HepG2 (cell line): ENCODE data around the gene TNNT3. TPM values are rescaled to one million over a fixed set of nuclear protein-coding genes. Genes with fewer than 3 reads are reported as not detected.

Experiments used
- BORCS8-MEF2B ChIP-seq: sonication (generic); formaldehyde crosslinking; IDR thresholded peaks from 2 replicates; pipeline ENCODE4 v1.8.0; 2022; ENCODE audit warnings: mild to moderate bottlenecking, missing genetic modification reagents
- ESRRA ChIP-seq: sonication (generic); formaldehyde crosslinking; IDR thresholded peaks from 2 replicates; pipeline ENCODE4 v1.5.1; 2020; ENCODE audit warnings: mild to moderate bottlenecking, low read depth, missing genetic modification reagents
- HNRNPH1 ChIP-seq: fragments of 200-400 bp; formaldehyde crosslinking; optimal IDR thresholded peaks from 2 replicates; pipeline ENCODE3; 2017; ENCODE audit warnings: mild to moderate bottlenecking, low read depth, low read length
- JDP2 ChIP-seq: sonication (generic); formaldehyde crosslinking; IDR thresholded peaks from 2 replicates; pipeline ENCODE4 v1.8.1; 2022; ENCODE audit warnings: missing genetic modification reagents, borderline replicate concordance
- JUN ChIP-seq: sonication (generic); formaldehyde crosslinking; IDR thresholded peaks from 2 replicates; pipeline ENCODE4 v1.4.0; 2020; ENCODE audit warnings: mild to moderate bottlenecking, missing genetic modification reagents
- KAT8 ChIP-seq: IDR thresholded peaks from 2 replicates; pipeline ENCODE4 v1.6.1; 2016; ENCODE audit warnings: missing genetic modification reagents, missing compliant biosample characterization
- KLF9 ChIP-seq: IDR thresholded peaks from 2 replicates; pipeline ENCODE4 v1.6.1; 2016; ENCODE audit warnings: low read depth
- SMARCC2 ChIP-seq: fragments of 450-650 bp; IDR thresholded peaks from 2 replicates; pipeline ENCODE4 v1.6.1; 2017; ENCODE audit warnings: antibody characterized with exemption, mild to moderate bottlenecking
- ZFP41 ChIP-seq: sonication (generic); formaldehyde crosslinking; IDR thresholded peaks from 2 replicates; pipeline ENCODE4 v1.4.0; 2020; ENCODE audit warnings: mild to moderate bottlenecking, missing genetic modification reagents, borderline replicate concordance
- ZMYM4 ChIP-seq: sonication (generic); formaldehyde crosslinking; IDR thresholded peaks from 2 replicates; pipeline ENCODE4 v1.8.1; 2023; ENCODE audit warnings: mild to moderate bottlenecking, missing genetic modification reagents
- ZNF607 ChIP-seq: sonication (generic); formaldehyde crosslinking; IDR thresholded peaks from 2 replicates; pipeline ENCODE4 v1.5.1; 2020; ENCODE audit warnings: missing genetic modification reagents, mild to moderate bottlenecking, borderline replicate concordance
- ZNF703 ChIP-seq: sonication (generic); formaldehyde crosslinking; IDR thresholded peaks from 2 replicates; pipeline ENCODE4 v1.5.1; 2020; ENCODE audit warnings: missing genetic modification reagents, mild to moderate bottlenecking, moderate library complexity, borderline replicate concordance
- ZNF781 ChIP-seq: sonication (generic); formaldehyde crosslinking; IDR thresholded peaks from 2 replicates; pipeline ENCODE4 v1.5.1; 2020; ENCODE audit warnings: borderline replicate concordance, mild to moderate bottlenecking, missing genetic modification reagents; ENCODE audit errors: not compliant biosample characterization
- ZNF782 ChIP-seq: sonication (generic); formaldehyde crosslinking; IDR thresholded peaks from 2 replicates; pipeline ENCODE4 v1.4.0; 2020; ENCODE audit warnings: missing genetic modification reagents, mild to moderate bottlenecking, borderline replicate concordance
- ZSCAN30 ChIP-seq: sonication (generic); formaldehyde crosslinking; IDR thresholded peaks from 2 replicates; pipeline ENCODE4 v1.5.0; 2020; ENCODE audit warnings: mild to moderate bottlenecking, missing genetic modification reagents
- polyA plus RNA-seq, 8 experiments: library from polyadenylated mRNA; depleted of rRNA in 3 of 8; stranded (reverse) in 7 of 8; unstranded in 1 of 8; fragments of >200 nt; fragmentation: Illumina TruSeq in 4 of 8; extraction: Trizol in 4 of 8; gene quantifications; 2 replicates each; pipeline versions ENCODE4 v1.2.1 to v1.2.3, GENCODE V29; 2011 to 2016; ENCODE audit warnings: low read depth in 4 of 8, missing spikeins in 1 of 8, mixed read lengths in 1 of 8; ENCODE audit not compliant: insufficient read depth in 1 of 8
- total RNA-seq, 5 experiments: library from RNA; depleted of rRNA; stranded (reverse); fragments of >200 nt; fragmentation: Illumina TruSeq; extraction: Trizol; gene quantifications; 2 replicates each; pipeline ENCODE4 v1.2.3, GENCODE V29; 2016; ENCODE audit warnings: low read depth in 1 of 5
- TF ChIP-seq, protein P1 (sequence below), 2 experiments: sonication (generic) in 1 of 2; formaldehyde crosslinking in 1 of 2; IDR thresholded peaks; 2 replicates each; pipeline versions ENCODE4 v1.4.0 to v1.6.1; 2018 to 2020; ENCODE audit warnings: missing genetic modification reagents in 2 of 2, borderline replicate concordance in 1 of 2, low read depth in 1 of 2, mild to moderate bottlenecking in 1 of 2, missing biosample characterization in 1 of 2
- TF ChIP-seq, protein P2 (sequence below), 2 experiments: sonication (generic) in 1 of 2; formaldehyde crosslinking in 1 of 2; IDR thresholded peaks; 2 replicates each; pipeline versions ENCODE4 v1.4.0 to v1.6.1; 2016 to 2020; ENCODE audit warnings: borderline replicate concordance in 1 of 2, low read depth in 1 of 2, mild to moderate bottlenecking in 1 of 2, missing genetic modification reagents in 1 of 2
- TF ChIP-seq, protein P3 (sequence below): IDR thresholded peaks from 2 replicates; pipeline ENCODE4 v1.4.0; 2020; ENCODE audit warnings: mild to moderate bottlenecking, missing genetic modification reagents

Gene TNNT3
- total and polyA plus RNA-seq, 2 of the 13 experiments (the other 11 are each of a cell fraction or from before 2014, with no cell fraction given): not detected

DNA sequence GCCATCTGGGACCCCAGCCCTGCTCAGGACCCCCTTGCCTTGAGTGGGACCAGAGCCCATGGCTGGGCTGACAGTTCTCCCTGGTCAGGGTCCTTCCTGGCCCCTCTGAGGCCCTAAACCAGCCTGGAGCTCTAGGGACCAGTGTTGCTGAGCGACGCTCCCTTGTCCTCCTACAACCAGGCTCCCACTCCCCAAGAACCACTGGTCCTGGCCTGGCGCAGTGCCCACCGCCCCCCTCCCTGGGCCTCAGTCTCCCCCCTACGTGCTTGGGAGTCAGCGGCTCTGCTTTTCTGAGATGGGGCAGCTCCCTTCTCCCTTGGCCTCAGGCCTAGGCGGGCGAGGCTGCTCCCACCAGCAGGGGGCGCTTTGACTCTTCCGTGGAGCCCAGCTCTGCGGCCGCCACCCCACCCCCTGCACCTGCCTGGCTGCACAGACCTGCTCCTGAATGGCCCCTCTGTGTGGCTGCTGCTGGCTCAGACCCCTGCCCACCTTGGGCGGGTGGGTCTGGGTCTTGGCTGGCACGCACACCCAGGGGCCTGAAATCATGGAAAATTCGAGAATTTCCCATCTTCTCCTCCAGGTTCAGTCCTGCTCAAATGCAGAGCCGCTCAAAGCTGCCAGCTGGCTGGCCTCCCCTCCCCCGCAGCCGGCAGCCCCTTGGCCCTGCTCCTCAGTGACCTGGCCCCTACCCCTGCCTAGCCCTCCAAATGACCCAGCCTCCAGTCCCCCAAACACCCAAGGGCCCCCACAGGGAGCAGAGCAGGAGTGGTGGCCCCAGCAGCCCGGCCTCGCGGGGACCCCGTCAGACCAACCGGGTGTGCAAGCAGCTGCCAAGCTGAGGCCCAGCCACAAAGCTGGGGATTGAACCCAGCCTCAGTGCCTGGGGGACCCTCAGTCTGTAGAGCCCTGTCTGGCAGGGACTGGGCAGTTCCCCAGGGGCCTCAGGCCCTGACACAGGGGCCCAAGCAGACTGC is 37.0 kb upstream of the TNNT3 start (continued):
- TF ChIP-seq, protein P1, sequence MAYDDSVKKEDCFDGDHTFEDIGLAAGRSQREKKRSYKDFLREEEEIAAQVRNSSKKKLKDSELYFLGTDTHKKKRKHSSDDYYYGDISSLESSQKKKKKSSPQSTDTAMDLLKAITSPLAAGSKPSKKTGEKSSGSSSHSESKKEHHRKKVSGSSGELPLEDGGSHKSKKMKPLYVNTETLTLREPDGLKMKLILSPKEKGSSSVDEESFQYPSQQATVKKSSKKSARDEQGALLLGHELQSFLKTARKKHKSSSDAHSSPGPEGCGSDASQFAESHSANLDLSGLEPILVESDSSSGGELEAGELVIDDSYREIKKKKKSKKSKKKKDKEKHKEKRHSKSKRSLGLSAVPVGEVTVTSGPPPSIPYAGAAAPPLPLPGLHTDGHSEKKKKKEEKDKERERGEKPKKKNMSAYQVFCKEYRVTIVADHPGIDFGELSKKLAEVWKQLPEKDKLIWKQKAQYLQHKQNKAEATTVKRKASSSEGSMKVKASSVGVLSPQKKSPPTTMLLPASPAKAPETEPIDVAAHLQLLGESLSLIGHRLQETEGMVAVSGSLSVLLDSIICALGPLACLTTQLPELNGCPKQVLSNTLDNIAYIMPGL (CRISPR knock-in tag; IDR thresholded peaks at IDR 0.05; ENCODE audit: borderline replicate concordance in 1 of 2, low read depth in 1 of 2): peak; percentile 50 to 66; a peak in 3 of 4 replicates
- TF ChIP-seq KAT8 (CRISPR knock-in tag) (no peak), SMARCC2 (no peak), ZMYM4 (no peak), ZNF782 (CRISPR knock-in tag) (no peak), ESRRA (no peak), JDP2 (CRISPR knock-in tag) (no peak), ZSCAN30 (CRISPR knock-in tag) (no peak), HNRNPH1 (no peak), ZFP41 (CRISPR knock-in tag) (no peak), KLF9 (CRISPR knock-in tag) (no peak), BORCS8-MEF2B (no peak), ZNF703 (CRISPR knock-in tag) (no peak), ZNF781 (no peak), JUN (CRISPR knock-in tag) (no peak), ZNF607 (CRISPR knock-in tag) (0 out of 2 replicates have a peak, but pooled peaks have one; percentile 24)
- TF ChIP-seq, protein P2, sequence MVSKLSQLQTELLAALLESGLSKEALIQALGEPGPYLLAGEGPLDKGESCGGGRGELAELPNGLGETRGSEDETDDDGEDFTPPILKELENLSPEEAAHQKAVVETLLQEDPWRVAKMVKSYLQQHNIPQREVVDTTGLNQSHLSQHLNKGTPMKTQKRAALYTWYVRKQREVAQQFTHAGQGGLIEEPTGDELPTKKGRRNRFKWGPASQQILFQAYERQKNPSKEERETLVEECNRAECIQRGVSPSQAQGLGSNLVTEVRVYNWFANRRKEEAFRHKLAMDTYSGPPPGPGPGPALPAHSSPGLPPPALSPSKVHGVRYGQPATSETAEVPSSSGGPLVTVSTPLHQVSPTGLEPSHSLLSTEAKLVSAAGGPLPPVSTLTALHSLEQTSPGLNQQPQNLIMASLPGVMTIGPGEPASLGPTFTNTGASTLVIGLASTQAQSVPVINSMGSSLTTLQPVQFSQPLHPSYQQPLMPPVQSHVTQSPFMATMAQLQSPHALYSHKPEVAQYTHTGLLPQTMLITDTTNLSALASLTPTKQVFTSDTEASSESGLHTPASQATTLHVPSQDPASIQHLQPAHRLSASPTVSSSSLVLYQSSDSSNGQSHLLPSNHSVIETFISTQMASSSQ (IDR thresholded peaks at IDR 0.05; ENCODE audit: low read depth): no peak
- TF ChIP-seq, protein P2 (CRISPR knock-in tag; IDR thresholded peaks at IDR 0.05; ENCODE audit: borderline replicate concordance): 0 out of 2 replicates have a peak, but pooled peaks have one; percentile 30
- TF ChIP-seq, protein P3, sequence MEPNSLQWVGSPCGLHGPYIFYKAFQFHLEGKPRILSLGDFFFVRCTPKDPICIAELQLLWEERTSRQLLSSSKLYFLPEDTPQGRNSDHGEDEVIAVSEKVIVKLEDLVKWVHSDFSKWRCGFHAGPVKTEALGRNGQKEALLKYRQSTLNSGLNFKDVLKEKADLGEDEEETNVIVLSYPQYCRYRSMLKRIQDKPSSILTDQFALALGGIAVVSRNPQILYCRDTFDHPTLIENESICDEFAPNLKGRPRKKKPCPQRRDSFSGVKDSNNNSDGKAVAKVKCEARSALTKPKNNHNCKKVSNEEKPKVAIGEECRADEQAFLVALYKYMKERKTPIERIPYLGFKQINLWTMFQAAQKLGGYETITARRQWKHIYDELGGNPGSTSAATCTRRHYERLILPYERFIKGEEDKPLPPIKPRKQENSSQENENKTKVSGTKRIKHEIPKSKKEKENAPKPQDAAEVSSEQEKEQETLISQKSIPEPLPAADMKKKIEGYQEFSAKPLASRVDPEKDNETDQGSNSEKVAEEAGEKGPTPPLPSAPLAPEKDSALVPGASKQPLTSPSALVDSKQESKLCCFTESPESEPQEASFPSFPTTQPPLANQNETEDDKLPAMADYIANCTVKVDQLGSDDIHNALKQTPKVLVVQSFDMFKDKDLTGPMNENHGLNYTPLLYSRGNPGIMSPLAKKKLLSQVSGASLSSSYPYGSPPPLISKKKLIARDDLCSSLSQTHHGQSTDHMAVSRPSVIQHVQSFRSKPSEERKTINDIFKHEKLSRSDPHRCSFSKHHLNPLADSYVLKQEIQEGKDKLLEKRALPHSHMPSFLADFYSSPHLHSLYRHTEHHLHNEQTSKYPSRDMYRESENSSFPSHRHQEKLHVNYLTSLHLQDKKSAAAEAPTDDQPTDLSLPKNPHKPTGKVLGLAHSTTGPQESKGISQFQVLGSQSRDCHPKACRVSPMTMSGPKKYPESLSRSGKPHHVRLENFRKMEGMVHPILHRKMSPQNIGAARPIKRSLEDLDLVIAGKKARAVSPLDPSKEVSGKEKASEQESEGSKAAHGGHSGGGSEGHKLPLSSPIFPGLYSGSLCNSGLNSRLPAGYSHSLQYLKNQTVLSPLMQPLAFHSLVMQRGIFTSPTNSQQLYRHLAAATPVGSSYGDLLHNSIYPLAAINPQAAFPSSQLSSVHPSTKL: 0 out of 2 replicates have a peak, but pooled peaks have one; percentile 25
